Gastroesophageal sphincter (tissue), 2 donors: Measurements from ENCODE around the gene ZMIZ2.

Source experiments
- POLR2A ChIP-seq, 2 donors: fragments of 450-650 bp; IDR thresholded peaks; one replicate each; pipeline ENCODE4 v1.6.1; 2017; ENCODE audit warnings: antibody characterized with exemption in 2 of 2, mild to moderate bottlenecking in 2 of 2, moderate library complexity in 1 of 2
- POLR2AphosphoS5 ChIP-seq: sonication (generic); formaldehyde crosslinking; IDR thresholded peaks from one replicate; pipeline ENCODE4 v1.6.1; 2017; ENCODE audit warnings: antibody characterized with exemption

DNA sequence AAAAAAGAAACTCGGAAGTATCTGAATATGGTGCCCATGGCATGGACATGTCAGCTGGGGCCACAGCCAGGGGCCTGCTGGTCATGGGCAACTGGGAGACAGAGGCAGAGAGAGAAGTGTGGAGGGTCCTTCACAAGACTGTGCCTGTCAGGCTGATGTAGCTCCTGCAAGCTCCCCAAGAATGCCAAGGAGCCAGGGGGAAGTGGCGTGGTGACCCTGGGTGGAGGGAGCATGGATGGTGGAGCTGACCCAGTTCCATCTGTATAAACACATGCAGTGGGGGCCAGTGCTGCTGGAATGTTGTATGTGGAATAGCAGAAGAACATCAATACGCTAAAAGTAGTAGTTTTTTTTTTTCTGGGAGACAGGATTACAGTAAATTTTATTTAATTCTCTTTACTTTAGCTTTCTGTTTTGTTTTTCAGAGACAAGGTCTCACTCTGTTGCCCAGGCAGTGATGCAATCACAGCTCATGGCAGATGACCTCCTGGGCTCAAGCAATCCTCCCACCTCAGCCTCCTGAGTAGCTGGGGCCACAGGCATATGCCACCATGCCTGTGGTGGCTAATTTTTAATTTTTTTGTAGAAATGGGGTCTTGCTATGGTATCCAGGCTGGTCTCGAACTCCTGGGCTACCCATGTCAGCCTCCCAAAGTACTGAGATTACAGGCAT, 10.5 kb upstream of the ZMIZ2 start:
- no peak for TF ChIP-seq POLR2AphosphoS5
- TF ChIP-seq POLR2A (IDR thresholded peaks at IDR 0.05), result no peak
